RCC 7860 (cell line): ENCODE measurements around the gene DPYSL5.
A peak's percentile ranks its signal among the peaks of the same experiment; 100 is the strongest.
"Not testable (repeated sequence)": the region's sequence is repeated elsewhere in the genome, so short reads cannot be mapped to it uniquely, and the experiment has no call there.

Source experiments
- DNase-seq: peaks from one replicate; pipeline ENCODE4 v3.0.0-alpha.2; 2015; ENCODE audit warnings: low spot score
- FAIRE-seq: peaks from 2 replicates; lab custom pipeline; 2012; peaks lifted over from hg19 to GRCh38; lab: Jason Lieb, UNC

The DPYSL5 gene

GRCh38 chr2:26847655-26848335, at the start of gene DPYSL5:
Gene DPYSL5 (plus strand): TSS chr2:26848132. CDS start chr2:26898500, 50,368 bp downstream.
- DNase-seq, result no peak

GRCh38 chr2:26801328-26801727, 46.6 kb upstream of the DPYSL5 start:
- FAIRE-seq (no peak), DNase-seq (no peak)

More at GRCh38 chr2:26847655-26848335, at the start of gene DPYSL5:
- FAIRE-seq, result no peak

- DNase-seq (no peak), FAIRE-seq (no peak)
Measured at GRCh38 chr2:26801796-26802195, 46.1 kb upstream of the DPYSL5 start.

- FAIRE-seq, result peak; percentile 92
- DNase-seq, result peak; percentile 96
Measured at GRCh38 chr2:26805241-26805676, 42.7 kb upstream of the DPYSL5 start.

GRCh38 chr2:26807788-26808460, 40.0 kb upstream of the DPYSL5 start:
- DNase-seq, result no peak
- FAIRE-seq, result no peak

- DNase-seq, result no peak
- no peak for FAIRE-seq
Measured at GRCh38 chr2:26809211-26809610, 38.7 kb upstream of the DPYSL5 start.

DNA sequence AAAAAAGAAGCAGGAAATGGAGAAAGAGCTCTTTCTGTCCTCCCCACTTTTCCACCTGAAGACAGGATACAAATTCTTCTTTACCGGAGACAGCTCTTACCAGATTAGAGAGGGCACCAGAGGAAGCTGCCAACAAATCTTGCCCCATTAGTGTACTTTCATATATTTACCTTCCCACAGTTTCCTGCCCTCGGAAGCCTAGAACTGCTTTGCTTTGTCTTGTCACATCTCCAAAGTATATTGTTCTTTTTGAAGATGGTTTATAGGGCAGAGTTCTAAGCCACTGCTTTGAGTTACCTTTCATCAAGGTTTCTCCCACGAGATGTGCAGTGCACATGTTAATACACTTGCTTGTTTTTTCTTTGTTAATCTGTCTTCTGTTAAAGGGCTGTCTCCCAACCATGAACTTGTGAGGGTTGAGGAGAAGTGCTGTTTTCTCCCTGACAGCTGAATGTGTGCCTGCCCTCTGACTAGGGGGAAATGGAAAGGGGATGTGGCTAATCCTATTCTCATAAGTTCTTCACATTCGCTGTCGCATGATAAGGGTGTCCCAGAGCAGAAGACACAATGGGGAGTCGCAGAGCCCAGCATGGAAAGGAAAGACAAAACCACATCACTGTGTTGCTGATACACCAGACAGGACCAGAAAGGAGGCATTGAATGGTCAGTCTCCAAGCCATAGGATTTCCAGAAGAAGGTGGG, 37.9 kb upstream of the DPYSL5 start:
- DNase-seq (no peak), FAIRE-seq (no peak)

DNA sequence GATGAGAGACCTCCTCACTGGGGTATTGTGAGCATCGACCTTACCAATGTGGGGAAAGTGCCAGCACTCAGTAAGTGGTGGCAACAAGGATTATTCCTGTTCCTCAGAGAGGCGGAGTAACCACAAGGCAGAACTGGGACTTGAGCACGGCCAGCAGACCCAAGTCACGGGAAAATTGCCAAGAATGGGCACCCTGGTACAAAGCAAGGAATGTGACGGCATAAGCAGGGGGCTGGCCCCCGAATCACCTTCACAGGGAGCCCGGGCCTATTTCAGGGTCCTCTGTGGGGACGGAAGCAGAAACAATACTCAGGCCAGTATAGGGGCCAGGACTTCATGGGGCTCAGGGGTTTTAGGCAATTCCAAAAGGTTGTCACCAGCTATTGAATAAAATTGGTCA, 36.7 kb upstream of the DPYSL5 start:
- FAIRE-seq (no peak), DNase-seq (no peak)

GRCh38 chr2:26811791-26812694, 35.9 kb upstream of the DPYSL5 start:
- no peak for DNase-seq
- FAIRE-seq, result no peak

DNA sequence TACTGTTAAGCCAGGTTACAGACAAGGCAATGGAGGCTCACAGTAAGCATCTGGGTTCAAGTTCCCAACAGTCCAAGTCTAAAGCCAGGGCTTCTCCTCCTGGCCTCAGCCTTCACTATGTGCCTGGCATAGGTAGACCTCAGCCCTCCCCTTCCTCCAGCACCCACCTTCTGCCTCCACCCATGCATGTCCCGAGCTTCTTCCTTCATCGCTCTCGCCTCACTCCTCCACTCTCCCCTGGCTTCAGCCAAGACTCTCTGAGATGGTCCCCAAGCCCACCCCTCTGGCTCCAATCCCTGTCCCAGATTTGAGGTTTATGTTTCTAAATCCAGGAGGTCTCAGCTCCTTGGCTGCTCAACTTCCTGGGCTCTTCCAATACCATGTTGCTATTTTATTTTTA, 35.2 kb upstream of the DPYSL5 start:
- DNase-seq, result no peak
- no peak for FAIRE-seq

DNA sequence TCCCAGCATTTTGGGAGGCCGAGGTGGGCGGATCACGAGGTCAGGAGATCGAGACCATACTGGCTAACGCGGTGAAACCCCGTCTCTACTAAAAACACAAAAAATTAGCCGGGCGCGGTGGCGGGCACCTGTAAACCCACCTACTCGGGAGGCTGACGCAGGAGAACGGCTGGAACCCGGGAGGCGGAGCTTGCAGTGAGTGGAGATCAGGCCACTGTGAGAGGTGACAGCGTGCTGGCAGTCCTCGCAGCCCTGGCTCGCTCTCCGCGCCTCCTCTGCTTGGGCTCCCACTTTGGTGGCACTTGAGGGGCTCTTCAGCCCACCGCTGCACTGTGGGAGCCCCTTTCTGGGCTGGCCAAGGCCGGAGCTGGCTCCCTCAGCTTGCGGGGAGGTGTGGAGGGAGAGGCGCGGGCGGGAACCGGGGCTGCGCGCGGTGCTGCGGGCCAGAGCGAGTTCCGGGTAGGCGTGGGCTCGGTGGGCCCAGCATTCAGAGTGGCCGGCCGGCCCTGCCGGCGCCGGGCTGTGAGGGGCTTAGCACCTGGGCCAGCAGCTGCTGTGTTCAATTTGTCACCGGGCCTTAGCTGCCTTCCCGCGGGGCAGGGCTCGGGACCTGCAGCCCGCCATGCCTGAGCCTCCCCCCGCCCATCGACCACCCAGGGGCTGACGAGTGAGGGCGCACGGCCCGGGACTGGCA, 33.7 kb upstream of the DPYSL5 start:
- not testable (repeated sequence) for FAIRE-seq, DNase-seq

GRCh38 chr2:26816893-26817292, 31.0 kb upstream of the DPYSL5 start:
- DNase-seq, result no peak
- no peak for FAIRE-seq

GRCh38 chr2:26818255-26818654, 29.7 kb upstream of the DPYSL5 start:
- FAIRE-seq, result no peak
- no peak for DNase-seq

- no peak for FAIRE-seq
Measured at GRCh38 chr2:26818972-26819371, 29.0 kb upstream of the DPYSL5 start.

GRCh38 chr2:26820932-26821331, 27.0 kb upstream of the DPYSL5 start:
- no peak for FAIRE-seq
- no peak for DNase-seq

More at GRCh38 chr2:26818972-26819371, 29.0 kb upstream of the DPYSL5 start:
- DNase-seq, result no peak

DNA sequence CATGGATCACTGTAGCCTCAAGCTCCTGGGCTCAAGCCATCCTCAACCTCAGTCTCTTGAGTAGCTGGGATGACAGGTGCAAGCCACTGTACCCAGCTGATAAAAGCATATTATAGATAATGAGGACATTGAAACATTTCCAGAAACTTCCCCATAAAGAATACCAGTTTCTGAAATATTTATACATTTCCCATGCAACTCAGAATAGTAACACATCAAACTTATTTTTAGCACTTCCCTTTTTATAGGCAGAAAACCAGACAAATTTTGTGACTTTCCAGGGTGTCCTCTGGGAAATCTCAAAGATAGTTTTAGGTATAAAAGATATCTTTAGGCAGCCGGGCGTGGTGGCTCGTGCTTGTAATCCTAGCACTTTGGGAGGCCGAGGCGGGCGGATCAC, 25.1 kb upstream of the DPYSL5 start:
- FAIRE-seq (no peak), DNase-seq (no peak)

- no peak for DNase-seq
- FAIRE-seq, result no peak
Measured at GRCh38 chr2:26838121-26838906, 9.6 kb upstream of the DPYSL5 start.

DNA sequence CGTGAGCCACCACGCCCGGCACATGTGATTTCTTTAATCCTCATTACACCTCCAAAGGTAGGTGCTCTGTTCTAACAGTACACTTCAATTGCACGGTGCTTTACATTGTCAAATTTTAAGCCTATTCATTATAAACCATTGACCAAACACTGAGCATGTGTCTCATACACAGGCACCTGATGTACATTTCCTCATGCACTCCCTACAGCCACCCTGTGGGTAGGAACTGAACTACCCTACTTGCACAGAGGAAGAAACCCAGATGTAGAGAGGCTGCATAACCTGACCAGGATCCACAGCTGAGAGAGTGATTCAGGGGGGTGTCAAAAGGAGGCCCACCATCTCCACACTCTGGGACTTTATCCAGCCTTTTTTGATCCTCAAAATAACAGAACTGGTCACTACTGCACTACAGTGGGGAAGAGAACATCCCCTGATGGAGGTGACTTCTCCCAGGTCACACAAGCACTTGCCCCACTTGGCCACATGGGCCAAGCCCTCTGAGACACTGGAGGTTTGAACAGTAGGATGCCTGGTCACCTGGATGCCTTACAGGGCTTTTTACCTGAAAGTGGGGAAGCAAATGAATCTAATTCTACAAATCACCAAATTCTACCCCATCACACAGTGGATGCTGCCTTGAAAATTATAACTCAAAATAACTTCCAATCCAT, 6.9 kb upstream of the DPYSL5 start:
- DNase-seq, result no peak
- no peak for FAIRE-seq

DNA sequence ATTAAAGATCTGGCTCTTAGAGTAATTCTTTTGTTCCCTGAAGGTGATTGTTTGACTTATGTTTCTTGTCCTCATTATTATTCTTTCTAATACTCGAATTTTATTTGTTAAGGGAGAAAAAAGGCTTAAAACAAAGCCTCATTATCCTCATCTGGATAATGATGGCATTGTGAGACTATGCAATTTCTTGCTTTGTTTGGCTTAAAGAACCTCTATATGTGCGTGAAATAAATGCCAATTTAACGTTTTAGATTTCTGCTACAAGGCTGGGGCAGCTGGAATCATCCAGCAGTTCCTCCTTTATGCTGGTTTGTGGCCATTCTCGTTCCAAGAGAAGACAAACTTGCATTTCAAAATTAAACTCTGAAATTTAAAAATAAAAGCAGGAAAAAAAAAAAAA, 4.9 kb upstream of the DPYSL5 start:
- FAIRE-seq (no peak), DNase-seq (no peak)
